ENCODE results near the gene TMEM168.
"Not testable (repeated sequence)": the region's sequence is repeated elsewhere in the genome, so short reads cannot be mapped to it uniquely, and the experiment has no call there.

The TMEM168 gene

GRCh38 chr7:112781110-112781509 lies 9.1 kb downstream of the TMEM168 start:
- no peak for DNase-seq (ENCODE audit: low read depth in 1 of 2, low spot score in 1 of 2)

- no peak for DNase-seq (ENCODE audit: low read depth in 1 of 2, low spot score in 1 of 2)
These were observed 10.5 kb downstream of the TMEM168 start for GRCh38 chr7:112779667-112780066.

- DNase-seq (ENCODE audit: low read depth in 1 of 2, low spot score in 1 of 2): no peak
These were observed 12.8 kb downstream of the TMEM168 start for GRCh38 chr7:112777406-112777805.

DNA sequence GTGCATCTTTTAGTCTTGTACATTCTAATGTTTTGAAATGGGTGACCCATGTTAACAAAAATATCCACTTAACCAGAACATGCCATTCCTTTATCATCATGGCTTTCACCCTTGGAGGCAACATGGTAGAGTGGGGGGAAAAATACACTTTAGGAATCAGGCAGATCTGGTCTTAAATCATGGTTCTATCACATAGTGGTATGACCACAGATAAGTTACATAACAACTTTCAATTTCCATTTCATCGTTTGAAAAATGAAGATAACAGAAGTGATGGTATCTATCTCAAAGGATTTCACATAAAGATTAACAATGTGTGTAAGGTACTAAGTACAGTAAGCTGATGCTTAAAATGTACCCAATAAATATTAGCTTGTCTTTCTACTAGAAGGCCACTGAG lies 19.0 kb downstream of the TMEM168 start:
- no peak for DNase-seq (ENCODE audit: low read depth in 1 of 2, low spot score in 1 of 2)

DNA sequence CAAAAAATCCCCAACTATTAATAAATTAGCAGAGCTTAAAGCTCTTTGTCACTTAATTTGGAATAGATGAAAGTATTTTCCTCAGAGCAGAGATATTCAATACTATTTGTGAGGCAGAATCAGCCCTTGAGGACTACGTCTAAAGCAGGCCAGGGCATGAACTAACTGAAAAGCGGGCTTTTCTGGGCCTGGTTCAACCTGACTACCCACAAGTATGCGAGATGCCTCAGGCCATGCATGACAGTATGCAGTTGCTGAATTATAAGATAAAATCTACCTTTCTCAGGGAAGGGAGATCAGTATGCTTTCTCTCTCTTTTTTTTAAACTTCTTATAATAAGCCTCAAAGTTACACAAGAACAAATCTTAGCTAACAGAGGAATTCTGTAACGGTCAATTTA lies 20.1 kb downstream of the TMEM168 start:
- DNase-seq (ENCODE audit: low read depth in 1 of 2, low spot score in 1 of 2): no peak

GRCh38 chr7:112765105-112765504 lies 25.1 kb downstream of the TMEM168 start:
- no peak for DNase-seq (ENCODE audit: low read depth in 1 of 2, low spot score in 1 of 2)

DNA sequence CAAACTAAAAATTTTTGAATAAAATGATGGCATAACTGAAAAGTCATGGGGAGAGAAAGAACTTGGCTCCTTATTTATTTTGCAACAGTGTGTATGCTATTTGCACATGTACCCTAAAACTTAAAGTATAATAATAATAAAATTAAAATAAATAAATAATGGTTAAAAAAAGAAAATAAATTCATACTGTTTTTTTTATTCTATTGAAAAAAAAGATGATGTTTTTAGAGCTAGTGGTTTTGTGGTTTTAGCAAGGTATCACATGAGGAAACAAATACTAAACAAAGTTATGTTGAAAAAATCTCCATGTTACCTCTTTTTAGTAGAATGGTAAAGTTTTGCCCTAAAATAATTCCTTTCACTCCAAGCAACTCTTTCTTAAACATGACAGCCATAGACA lies 26.2 kb downstream of the TMEM168 start:
- DNase-seq (ENCODE audit: low read depth in 1 of 2, low spot score in 1 of 2): no peak

- no peak for DNase-seq (ENCODE audit: low read depth in 1 of 2, low spot score in 1 of 2)
These were observed 26.9 kb downstream of the TMEM168 start for GRCh38 chr7:112763298-112763697.

DNA sequence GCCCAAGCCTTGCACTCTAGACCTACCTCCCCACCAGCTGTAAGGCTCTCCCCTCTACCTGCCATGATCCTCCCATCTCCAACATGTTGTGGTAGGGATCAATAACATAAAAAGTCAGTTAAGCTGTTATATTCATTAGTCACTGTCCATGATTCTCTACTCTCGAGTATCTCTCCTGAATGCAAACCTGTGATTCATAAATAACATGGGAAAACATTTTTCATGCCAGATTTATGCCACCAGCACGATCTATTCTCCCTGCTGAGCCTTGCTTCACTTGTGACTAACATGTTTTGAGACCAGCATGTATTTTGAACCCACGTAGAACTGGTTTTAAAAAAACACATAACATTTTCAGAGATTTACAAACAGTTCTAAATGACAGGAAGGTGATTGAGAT lies 30.3 kb downstream of the TMEM168 start:
- no peak for DNase-seq (ENCODE audit: low read depth in 1 of 2, low spot score in 1 of 2)

GRCh38 chr7:112757337-112757736 lies 32.9 kb downstream of the TMEM168 start:
- DNase-seq (ENCODE audit: low read depth in 1 of 2, low spot score in 1 of 2): no peak

GRCh38 chr7:112753298-112753697 lies 36.9 kb downstream of the TMEM168 start:
- DNase-seq (ENCODE audit: low read depth in 1 of 2, low spot score in 1 of 2): no peak

GRCh38 chr7:112752576-112752975 lies 37.6 kb downstream of the TMEM168 start:
- DNase-seq (ENCODE audit: low read depth in 1 of 2, low spot score in 1 of 2): no peak

DNA sequence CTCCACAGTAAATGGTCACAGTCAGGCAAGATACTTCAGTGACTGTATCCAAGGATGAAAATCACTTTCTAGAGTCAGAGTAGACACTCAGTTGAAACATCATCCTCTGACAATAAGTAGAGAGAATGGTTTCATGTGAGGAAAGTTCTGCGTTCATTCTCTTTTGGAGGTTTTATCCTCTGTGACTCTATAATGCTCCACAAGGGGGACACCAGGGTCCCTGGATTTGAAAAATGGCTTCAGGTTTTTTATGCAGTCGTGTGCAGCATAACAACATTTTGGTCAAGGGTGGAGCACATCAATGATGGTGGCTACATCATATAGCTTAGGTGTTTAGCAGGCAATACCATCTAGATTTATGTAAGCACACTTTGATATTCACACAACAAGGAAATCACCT lies 40.4 kb downstream of the TMEM168 start:
- no peak for DNase-seq (ENCODE audit: low read depth in 1 of 2, low spot score in 1 of 2)

GRCh38 chr7:112748381-112748780 lies 41.8 kb downstream of the TMEM168 start:
- DNase-seq (ENCODE audit: low read depth in 1 of 2, low spot score in 1 of 2): no peak

GRCh38 chr7:112745635-112746034 lies 44.6 kb downstream of the TMEM168 start:
- no peak for DNase-seq (ENCODE audit: low read depth in 1 of 2, low spot score in 1 of 2)

- no peak for DNase-seq (ENCODE audit: low read depth in 1 of 2, low spot score in 1 of 2)
These were observed 45.4 kb downstream of the TMEM168 start for GRCh38 chr7:112744818-112745217.

GRCh38 chr7:112743811-112744210 lies 46.4 kb downstream of the TMEM168 start:
- DNase-seq (ENCODE audit: low read depth in 1 of 2, low spot score in 1 of 2): no peak

DNA sequence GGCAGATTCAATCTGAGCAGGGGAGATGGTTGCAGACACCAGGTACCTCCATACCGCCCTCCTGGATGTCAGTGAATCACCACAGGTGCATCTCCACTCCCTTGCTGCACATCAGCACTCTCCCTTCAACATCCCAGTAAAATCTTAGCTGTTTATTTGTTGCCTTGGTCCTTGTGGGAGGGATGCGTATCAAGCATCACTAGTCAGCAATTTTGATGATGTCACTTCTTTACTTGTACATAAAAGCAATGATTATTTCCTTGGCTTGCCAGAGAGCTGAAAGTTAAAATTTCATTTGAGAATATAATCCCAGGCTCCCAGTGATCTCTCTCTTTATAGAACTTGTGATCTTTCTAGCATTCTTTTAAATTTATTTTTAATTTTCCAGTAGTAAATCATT lies 49.5 kb downstream of the TMEM168 start:
- DNase-seq (ENCODE audit: low read depth in 1 of 2, low spot score in 1 of 2): no peak

- DNase-seq (ENCODE audit: low read depth in 1 of 2, low spot score in 1 of 2): no peak
These were observed 50.6 kb downstream of the TMEM168 start for GRCh38 chr7:112739436-112740180.

DNA sequence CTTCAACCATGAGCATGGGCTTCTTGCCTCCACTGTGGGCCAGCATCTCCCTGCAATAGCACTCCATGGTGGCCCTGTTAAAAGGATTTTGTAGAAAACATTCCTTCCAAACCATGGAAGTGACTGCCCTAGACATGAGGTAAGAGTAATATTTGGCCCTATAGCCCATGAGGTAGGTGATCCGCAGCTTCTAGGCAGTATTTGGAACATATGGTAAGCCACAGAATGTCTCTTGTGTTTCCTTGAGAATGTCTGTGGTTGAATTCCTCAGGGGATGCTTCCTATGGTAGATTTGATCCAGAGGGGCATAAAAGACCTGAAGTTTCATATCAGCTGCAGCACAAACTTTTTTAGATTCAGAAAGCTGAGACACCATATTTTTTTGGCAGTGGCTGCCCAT lies 54.9 kb downstream of the TMEM168 start:
- no peak for DNase-seq (ENCODE audit: low read depth in 1 of 2, low spot score in 1 of 2)

DNA sequence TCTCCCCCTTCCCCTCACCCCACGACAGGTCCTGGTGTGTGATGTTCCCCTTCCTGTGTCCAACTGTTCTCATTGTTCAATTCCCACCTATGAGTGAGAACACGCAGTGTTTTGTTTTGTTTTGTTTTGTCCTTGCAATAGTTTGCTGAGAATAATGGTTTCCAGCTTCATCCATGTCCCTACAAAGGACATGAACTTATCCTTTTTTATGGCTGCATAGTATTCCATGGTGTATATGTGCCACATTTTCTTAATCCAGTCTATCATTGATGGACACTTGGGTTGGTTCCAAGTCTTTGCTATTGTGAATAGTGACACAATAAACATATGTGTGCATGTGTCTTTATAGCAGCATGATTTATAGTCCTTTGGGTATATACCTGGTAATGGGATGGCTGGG lies 58.9 kb downstream of the TMEM168 start:
- not testable (repeated sequence) for DNase-seq (ENCODE audit: low read depth in 1 of 2, low spot score in 1 of 2)

DNA sequence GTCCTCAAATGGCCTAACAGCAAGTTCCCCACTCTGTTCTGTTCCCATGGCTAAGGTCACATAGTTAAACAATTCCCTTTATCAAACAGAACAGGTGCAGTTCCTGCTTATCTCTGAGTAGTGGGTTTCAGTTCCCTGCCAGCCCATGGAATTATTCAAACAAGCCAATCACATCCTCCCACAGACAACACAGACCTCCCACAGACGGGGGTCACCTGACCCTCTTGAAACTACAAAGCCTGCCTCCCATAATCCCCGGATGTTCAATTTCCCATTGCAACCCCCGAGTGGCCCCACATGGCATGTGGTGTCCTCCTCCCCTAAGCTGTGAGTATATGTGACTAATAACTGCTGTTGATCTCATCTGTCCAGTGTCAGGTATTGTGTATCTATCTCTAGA lies 64.1 kb downstream of the TMEM168 start:
- no peak for DNase-seq (ENCODE audit: low read depth in 1 of 2, low spot score in 1 of 2)

- no peak for DNase-seq (ENCODE audit: low read depth in 1 of 2, low spot score in 1 of 2)
These were observed 66.8 kb downstream of the TMEM168 start for GRCh38 chr7:112723416-112723815.

Data from activated CD4-positive, alpha-beta T cell treated with anti-CD3 and anti-CD28 coated beads, Interleukin-2, amount 50 U/mL, for 24 hours (primary cell).